Forelimb muscle (tissue), 1 donor: ENCODE data around the gene HNF1A. TPM values are rescaled to one million over a fixed set of nuclear protein-coding genes. Genes with fewer than 3 reads are reported as not detected.

Experiments used
- DNase-seq: peaks from one replicate; pipeline ENCODE4 v3.0.0-alpha.2; 2013; ENCODE audit warnings: low read depth
- polyA plus RNA-seq: library from polyadenylated mRNA; unstranded; fragments of 120-200 nt; gene quantifications from one replicate; pipeline ENCODE4 v1.2.1, GENCODE V29; 2013; ENCODE audit not compliant: insufficient read length

Gene HNF1A
- polyA plus RNA-seq, 1 donor, result not detected

GRCh38 chr12:120988658-120989057 lies 10.3 kb downstream of the HNF1A start:
- no peak for DNase-seq

- no peak for DNase-seq
Measured at GRCh38 chr12:120989687-120990086, 11.3 kb downstream of the HNF1A start.

GRCh38 chr12:120990487-120991055 lies 12.2 kb downstream of the HNF1A start:
- DNase-seq, result no peak

- no peak for DNase-seq
Measured at GRCh38 chr12:120991965-120992364, 13.6 kb downstream of the HNF1A start.

GRCh38 chr12:120992989-120993388 lies 14.6 kb downstream of the HNF1A start:
- no peak for DNase-seq

- no peak for DNase-seq
Measured at GRCh38 chr12:120993496-120993895, 15.2 kb downstream of the HNF1A start.

- DNase-seq, result no peak
Measured at GRCh38 chr12:120994059-120994458, 15.7 kb downstream of the HNF1A start.

GRCh38 chr12:120994589-120995337 lies 16.4 kb downstream of the HNF1A start:
- DNase-seq, result no peak

- DNase-seq, result no peak
Measured at GRCh38 chr12:120996133-120996746, 17.9 kb downstream of the HNF1A start.

- DNase-seq, result no peak
Measured at GRCh38 chr12:120997448-120997847, 19.1 kb downstream of the HNF1A start.

GRCh38 chr12:120998435-120998834 lies 20.1 kb downstream of the HNF1A start:
- DNase-seq, result no peak

GRCh38 chr12:120999191-121000120 lies 21.1 kb downstream of the HNF1A start:
- DNase-seq, result no peak

GRCh38 chr12:121000530-121000929 lies 22.2 kb downstream of the HNF1A start:
- DNase-seq, result no peak

GRCh38 chr12:121001060-121001459 lies 22.7 kb downstream of the HNF1A start:
- DNase-seq, result no peak

GRCh38 chr12:121001841-121002483 lies 23.6 kb downstream of the HNF1A start:
- no peak for DNase-seq

- DNase-seq, result no peak
Measured at GRCh38 chr12:121003650-121004049, 25.3 kb downstream of the HNF1A start.

GRCh38 chr12:121004253-121004815 lies 26.0 kb downstream of the HNF1A start:
- no peak for DNase-seq

GRCh38 chr12:121005346-121005815 lies 27.0 kb downstream of the HNF1A start:
- no peak for DNase-seq

GRCh38 chr12:121008347-121009098 lies 30.2 kb downstream of the HNF1A start:
- DNase-seq, result no peak

GRCh38 chr12:121009741-121010140 lies 31.4 kb downstream of the HNF1A start:
- DNase-seq, result no peak
